ENCODE data around the gene LTF. TPM values are rescaled to one million over a fixed set of nuclear protein-coding genes. Genes with fewer than 3 reads are reported as not detected.

The LTF gene
- total and polyA plus RNA-seq, 9 of the 15 experiments (the other 6 are each of a cell fraction or from before 2014, with no cell fraction given) = 0.07 TPM; not detected in 8

DNA sequence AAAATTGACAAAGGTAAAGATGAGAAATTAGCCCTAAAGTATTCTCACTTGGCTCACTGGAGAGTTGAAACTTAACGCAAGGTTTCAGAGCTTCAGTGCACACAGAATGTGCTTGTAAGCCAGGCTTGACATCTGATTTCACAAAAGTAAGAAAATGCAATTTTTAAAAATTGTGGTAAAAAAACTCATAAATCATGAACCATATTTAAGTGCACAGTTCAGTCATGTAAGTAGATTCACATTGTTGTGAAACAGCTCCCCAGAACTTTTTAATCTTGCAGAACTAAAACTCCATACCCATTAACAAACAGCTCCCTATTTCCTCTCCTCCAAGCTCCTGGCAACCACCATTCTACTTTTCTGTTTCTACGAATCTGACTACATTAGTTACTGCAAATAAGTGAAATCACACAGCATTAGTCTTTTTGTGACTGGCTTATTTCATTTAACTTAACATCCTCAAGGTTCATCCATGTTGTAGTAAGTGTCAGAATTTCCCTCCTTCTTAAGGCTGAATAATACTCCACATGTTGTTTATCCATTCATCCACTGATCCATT, 47.6 kb upstream of the LTF start:
- intact Hi-C loops (cut with micrococcal nuclease) = no loop called here
- CTCF ChIA-PET (ENCODE audit: low intra/inter-chr PET ratio) = no interaction called here
- no peak for TF ChIP-seq TFE3 (CRISPR knock-in tag; IDR thresholded peaks at IDR 0.05)
- no peak for TF ChIP-seq ZNF780A (CRISPR knock-in tag; IDR thresholded peaks at IDR 0.05)
- TF ChIP-seq KAT8 (IDR thresholded peaks at IDR 0.05; ENCODE audit: low read depth) = no peak
- peak; percentile 52; the same call in 1 of the 2 replicates for TF ChIP-seq SMARCA4 (IDR thresholded peaks at IDR 0.05)
- no peak for TF ChIP-seq GATA2 (CRISPR knock-in tag; IDR thresholded peaks at IDR 0.05)
- no peak for TF ChIP-seq GABPA (tag; conservative IDR thresholded peaks at IDR 0.05; ENCODE audit: low read depth)
- TF ChIP-seq KAT7 (CRISPR knock-in tag; IDR thresholded peaks at IDR 0.05; ENCODE audit: borderline replicate concordance) = no peak
- TF ChIP-seq CEBPB (tag; IDR thresholded peaks at IDR 0.05) = peak; percentile 9; the same call in 1 of the 2 replicates
- no peak for TF ChIP-seq ZNF57 (CRISPR knock-in tag; IDR thresholded peaks at IDR 0.05)
- 0 out of 2 replicates have a peak, but pooled peaks have one; percentile 16 for TF ChIP-seq DPF2 (IDR thresholded peaks at IDR 0.05)
- TF ChIP-seq, protein P1, sequence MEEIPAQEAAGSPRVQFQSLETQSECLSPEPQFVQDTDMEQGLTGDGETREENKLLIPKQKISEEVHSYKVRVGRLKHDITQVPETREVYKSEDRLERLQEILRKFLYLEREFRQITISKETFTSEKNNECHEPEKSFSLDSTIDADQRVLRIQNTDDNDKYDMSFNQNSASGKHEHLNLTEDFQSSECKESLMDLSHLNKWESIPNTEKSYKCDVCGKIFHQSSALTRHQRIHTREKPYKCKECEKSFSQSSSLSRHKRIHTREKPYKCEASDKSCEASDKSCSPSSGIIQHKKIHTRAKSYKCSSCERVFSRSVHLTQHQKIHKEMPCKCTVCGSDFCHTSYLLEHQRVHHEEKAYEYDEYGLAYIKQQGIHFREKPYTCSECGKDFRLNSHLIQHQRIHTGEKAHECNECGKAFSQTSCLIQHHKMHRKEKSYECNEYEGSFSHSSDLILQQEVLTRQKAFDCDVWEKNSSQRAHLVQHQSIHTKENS (CRISPR knock-in tag; IDR thresholded peaks at IDR 0.05) = no peak
- TF ChIP-seq, protein P2, sequence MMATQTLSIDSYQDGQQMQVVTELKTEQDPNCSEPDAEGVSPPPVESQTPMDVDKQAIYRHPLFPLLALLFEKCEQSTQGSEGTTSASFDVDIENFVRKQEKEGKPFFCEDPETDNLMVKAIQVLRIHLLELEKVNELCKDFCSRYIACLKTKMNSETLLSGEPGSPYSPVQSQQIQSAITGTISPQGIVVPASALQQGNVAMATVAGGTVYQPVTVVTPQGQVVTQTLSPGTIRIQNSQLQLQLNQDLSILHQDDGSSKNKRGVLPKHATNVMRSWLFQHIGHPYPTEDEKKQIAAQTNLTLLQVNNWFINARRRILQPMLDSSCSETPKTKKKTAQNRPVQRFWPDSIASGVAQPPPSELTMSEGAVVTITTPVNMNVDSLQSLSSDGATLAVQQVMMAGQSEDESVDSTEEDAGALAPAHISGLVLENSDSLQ (IDR thresholded peaks at IDR 0.05) = 0 out of 2 replicates have a peak, but pooled peaks have one; percentile 15
- TF ChIP-seq, protein P3, sequence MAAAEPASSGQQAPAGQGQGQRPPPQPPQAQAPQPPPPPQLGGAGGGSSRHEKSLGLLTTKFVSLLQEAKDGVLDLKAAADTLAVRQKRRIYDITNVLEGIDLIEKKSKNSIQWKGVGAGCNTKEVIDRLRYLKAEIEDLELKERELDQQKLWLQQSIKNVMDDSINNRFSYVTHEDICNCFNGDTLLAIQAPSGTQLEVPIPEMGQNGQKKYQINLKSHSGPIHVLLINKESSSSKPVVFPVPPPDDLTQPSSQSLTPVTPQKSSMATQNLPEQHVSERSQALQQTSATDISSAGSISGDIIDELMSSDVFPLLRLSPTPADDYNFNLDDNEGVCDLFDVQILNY (CRISPR knock-in tag; IDR thresholded peaks at IDR 0.05) = no peak
- no peak for TF ChIP-seq FIP1L1 (IDR thresholded peaks at IDR 0.05; ENCODE audit: low read depth, low read length, poor library complexity, severe bottlenecking)
- TF ChIP-seq ZNF316 (IDR thresholded peaks at IDR 0.05) = no peak
- TF ChIP-seq L3MBTL2 (IDR thresholded peaks at IDR 0.05) = peak; percentile 23; the same call in 1 of the 2 replicates
- no peak for TF ChIP-seq ARID2 (IDR thresholded peaks at IDR 0.05)
- no peak for TF ChIP-seq CREBBP (IDR thresholded peaks at IDR 0.05; ENCODE audit: low read depth, low read length)
- no peak for TF ChIP-seq KLF1 (tag; IDR thresholded peaks at IDR 0.05)

More for the DNA sequence above, 47.6 kb upstream of the LTF start:
- H3K9ac ChIP-seq (ENCODE audit: insufficient read depth in 1 of 2, low read depth in 2 of 2, low read length in 2 of 2) = no peak overlapping the region
- peaks cover 25 to 63% of the 10 kb centered on the region in 2 experiments for H3K4me1 ChIP-seq (replicated peaks in 1 of 2; ENCODE audit: control insufficient read depth in 2 of 2, insufficient read depth in 2 of 2, low read length in 2 of 2)
- peak overlapping the region; percentile 74 for H2AFZ ChIP-seq (ENCODE audit: low read depth, low read length)
- no peaks in the 10 kb centered on the region for H3K9me3 ChIP-seq (replicated peaks; ENCODE audit: control insufficient read depth, insufficient read depth, low read depth, low read length)
- H3K27ac ChIP-seq (ENCODE audit: extremely low read depth, low read depth, low read length) = no peak overlapping the region
- no peak for DNase-seq (ENCODE audit: extremely low read depth in 1 of 4, low spot score in 3 of 4)
- BruUV-seq (replicated peaks) = no TSS peak
- POLR2A ChIA-PET = interaction anchor here (0.6 to 2.1 kb wide), 3 partner anchors 10 to 118 kb away, joined by 3 to 8 read pairs (median 3); no protein-coding TSS in a partner anchor
- no peaks in the 10 kb centered on the region for H3K9me1 ChIP-seq (ENCODE audit: control insufficient read depth, insufficient read depth, low read length)
- H3K4me2 ChIP-seq (ENCODE audit: insufficient read depth, low read length) = no peak overlapping the region
- no peak overlapping the region for H3K4me3 ChIP-seq
- no peaks in the 10 kb centered on the region for H3K27me3 ChIP-seq (ENCODE audit: control insufficient read depth in 2 of 2, insufficient read depth in 2 of 2, low read length in 2 of 2)
- WGBS (ENCODE audit: insufficient coverage, low coverage, missing lambda C conversion rate) = 67% methylated on average over 2 of the region's 2 CpGs
- H4K20me1 ChIP-seq (replicated peaks; ENCODE audit: control insufficient read depth, insufficient read depth, low read length) = no peaks in the 10 kb centered on the region
- H3K36me3 ChIP-seq (ENCODE audit: control insufficient read depth, insufficient read depth, low read length) = no peaks in the 10 kb centered on the region
- FAIRE-seq = no peak
- no peak for ATAC-seq
- in situ Hi-C loops (cut with MboI) = no loop called here
- H3K79me2 ChIP-seq (ENCODE audit: control insufficient read depth, insufficient read depth, low read length) = no peaks in the 10 kb centered on the region

Data from K562 (cell line).